ENCODE data around the gene GDPD4. TPM values are rescaled to one million over a fixed set of nuclear protein-coding genes. Genes with fewer than 3 reads are reported as not detected.

GDPD4 gene
- total RNA-seq, 6 donors from 2014 or later: not detected

DNA sequence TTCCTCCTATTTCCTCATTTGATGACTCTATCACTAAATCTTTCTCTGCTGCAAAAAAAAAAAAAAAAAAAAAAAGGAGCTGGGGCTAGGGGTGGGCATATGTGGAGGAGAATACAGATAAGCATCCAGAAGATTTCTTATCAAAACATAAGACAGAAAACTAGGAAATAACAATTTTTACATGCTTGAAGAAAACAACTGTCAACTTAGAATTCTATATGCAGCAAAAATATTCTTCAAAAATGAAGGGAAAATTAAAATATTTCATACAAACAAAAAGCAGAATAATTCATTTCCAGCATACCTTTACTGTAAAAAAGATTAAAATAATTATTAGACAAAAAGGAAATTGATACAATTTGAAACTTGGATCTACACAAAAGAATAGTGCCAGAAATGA, 38.7 kb downstream of the GDPD4 start:
- Histone ChIP-seq H3K4me1 (no peaks in the 10 kb centered on the region), H3K4me3 (no peak overlapping the region), H3K27ac (no peak overlapping the region), H3K9me3 (peaks cover 0 to 11% (median 8%) of the 10 kb centered on the region in 4 donors), H3K27me3 (no peaks in the 10 kb centered on the region), H3K36me3 (no peaks in the 10 kb centered on the region)
- ATAC-seq (ENCODE audit: low FRiP score in 2 of 2) (no peak), DNase-seq (no peak)
- TF ChIP-seq, protein P1, sequence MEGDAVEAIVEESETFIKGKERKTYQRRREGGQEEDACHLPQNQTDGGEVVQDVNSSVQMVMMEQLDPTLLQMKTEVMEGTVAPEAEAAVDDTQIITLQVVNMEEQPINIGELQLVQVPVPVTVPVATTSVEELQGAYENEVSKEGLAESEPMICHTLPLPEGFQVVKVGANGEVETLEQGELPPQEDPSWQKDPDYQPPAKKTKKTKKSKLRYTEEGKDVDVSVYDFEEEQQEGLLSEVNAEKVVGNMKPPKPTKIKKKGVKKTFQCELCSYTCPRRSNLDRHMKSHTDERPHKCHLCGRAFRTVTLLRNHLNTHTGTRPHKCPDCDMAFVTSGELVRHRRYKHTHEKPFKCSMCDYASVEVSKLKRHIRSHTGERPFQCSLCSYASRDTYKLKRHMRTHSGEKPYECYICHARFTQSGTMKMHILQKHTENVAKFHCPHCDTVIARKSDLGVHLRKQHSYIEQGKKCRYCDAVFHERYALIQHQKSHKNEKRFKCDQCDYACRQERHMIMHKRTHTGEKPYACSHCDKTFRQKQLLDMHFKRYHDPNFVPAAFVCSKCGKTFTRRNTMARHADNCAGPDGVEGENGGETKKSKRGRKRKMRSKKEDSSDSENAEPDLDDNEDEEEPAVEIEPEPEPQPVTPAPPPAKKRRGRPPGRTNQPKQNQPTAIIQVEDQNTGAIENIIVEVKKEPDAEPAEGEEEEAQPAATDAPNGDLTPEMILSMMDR (IDR thresholded peaks at IDR 0.05): no peak
- no peak for TF ChIP-seq POLR2A (IDR thresholded peaks at IDR 0.05)

DNA sequence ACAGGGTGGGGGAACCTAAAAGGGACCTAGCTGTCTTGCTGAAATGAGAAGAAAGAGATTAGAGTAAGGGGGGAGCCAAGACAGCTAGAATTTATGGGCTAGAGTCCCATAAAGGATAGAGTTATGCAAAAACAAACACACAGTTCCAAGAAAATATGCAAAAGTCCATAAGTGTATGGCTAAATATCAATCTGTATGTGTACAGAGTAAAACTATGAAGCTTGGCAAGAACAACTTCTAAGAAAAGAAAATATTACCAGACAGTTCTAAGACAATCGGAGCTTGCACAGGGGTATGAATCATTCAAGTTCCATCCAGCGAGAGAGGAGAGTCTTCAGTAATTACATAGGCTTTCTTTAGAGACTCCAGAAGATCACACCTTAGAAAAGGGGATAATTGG, 41.8 kb downstream of the GDPD4 start:
- Histone ChIP-seq H3K4me3 (no peak overlapping the region), H3K27ac (no peak overlapping the region), H3K9me3 (peaks cover 0 to 11% (median 8%) of the 10 kb centered on the region in 4 donors), H3K4me1 (no peaks in the 10 kb centered on the region), H3K27me3 (no peaks in the 10 kb centered on the region), H3K36me3 (no peaks in the 10 kb centered on the region)
- ATAC-seq (ENCODE audit: low FRiP score in 2 of 2): no peak
- WGBS, 2 donors: 71 to 75% methylated on average over 2 of the region's 2 CpGs
- DNase-seq: no peak
- TF ChIP-seq EP300 (IDR thresholded peaks at IDR 0.05) (no peak), POLR2AphosphoS5 (IDR thresholded peaks at IDR 0.05) (no peak), POLR2A (IDR thresholded peaks at IDR 0.05) (no peak)
- TF ChIP-seq, protein P1 (IDR thresholded peaks at IDR 0.05): no peak

DNA sequence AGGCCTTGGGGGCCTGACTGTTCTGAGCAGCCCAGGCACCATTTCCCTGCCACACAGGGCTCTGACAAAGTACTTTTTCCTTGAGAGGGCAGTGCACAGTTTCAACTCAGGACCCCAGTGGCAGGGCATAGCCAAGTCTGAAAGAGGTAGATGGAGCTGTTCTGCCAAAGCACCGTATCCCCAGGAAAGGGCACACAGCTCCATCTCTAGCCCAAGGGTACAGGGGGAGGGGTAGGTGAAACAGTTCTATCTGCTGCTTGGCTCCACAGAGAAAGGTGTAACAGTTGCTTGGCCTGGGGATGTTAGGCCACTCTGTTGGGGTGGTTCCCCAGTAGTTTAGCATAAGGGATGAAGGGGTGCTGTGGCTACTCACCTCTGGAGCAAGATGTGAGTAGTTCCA, 47.8 kb downstream of the GDPD4 start:
- 86 to 100% methylated on average over 1 of the region's 1 CpG for WGBS, 2 donors
- TF ChIP-seq POLR2A (IDR thresholded peaks at IDR 0.05) (no peak), POLR2AphosphoS5 (IDR thresholded peaks at IDR 0.05) (no peak), EP300 (IDR thresholded peaks at IDR 0.05) (no peak)
- TF ChIP-seq, protein P1 (IDR thresholded peaks at IDR 0.05): no peak
- Histone ChIP-seq H3K4me3 (no peak overlapping the region), H3K4me1 (no peaks in the 10 kb centered on the region), H3K27me3 (no peaks in the 10 kb centered on the region), H3K36me3 (no peaks in the 10 kb centered on the region), H3K27ac (no peak overlapping the region), H3K9me3 (no peaks in the 10 kb centered on the region)
- ATAC-seq (ENCODE audit: low FRiP score in 2 of 2) (peak in 1 of 2 donors; percentile 37), DNase-seq (no peak)

DNA sequence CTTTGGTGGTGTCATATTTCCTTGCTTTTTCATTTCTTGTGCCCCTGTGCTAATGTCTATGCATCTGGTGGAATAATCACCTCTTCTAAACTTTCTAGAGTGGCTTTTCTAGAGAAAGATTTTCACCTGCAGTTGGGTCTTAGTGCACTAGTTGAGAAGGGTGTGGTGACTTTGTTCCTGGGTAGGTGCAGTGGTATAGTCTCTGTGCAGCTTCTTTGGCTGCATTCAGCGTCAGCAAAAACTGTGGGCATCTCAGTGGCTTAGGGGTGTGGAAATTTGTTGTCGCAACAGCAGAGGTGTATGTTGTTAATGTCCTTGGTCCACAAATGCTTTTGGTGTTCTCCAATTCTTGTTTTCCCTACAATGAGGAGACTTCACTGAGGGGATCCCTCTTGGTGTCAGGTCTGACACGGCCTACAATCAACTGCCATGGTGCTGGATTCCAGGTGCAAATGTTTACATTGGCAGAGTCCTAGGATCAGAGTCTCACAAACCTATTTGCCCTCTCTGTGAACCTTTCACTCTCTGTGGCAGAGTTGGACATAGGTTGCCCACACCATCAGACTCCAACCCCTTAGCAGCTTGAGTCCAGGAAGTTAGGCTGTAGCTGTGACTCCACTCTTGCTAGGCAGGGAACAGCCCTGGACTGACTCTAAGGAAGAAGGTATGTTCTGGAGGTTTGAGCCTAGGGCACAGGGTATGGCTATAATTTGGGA, 48.8 kb downstream of the GDPD4 start:
- TF ChIP-seq, protein P1 (IDR thresholded peaks at IDR 0.05): no peak
- no peak overlapping the region for H3K4me3 ChIP-seq
- no peaks in the 10 kb centered on the region for H3K27me3 ChIP-seq
- H3K36me3 ChIP-seq: no peaks in the 10 kb centered on the region
- WGBS, 2 donors: 83 to 90% methylated on average over 3 of the region's 3 CpGs
- H3K27ac ChIP-seq: no peak overlapping the region
- H3K9me3 ChIP-seq: no peaks in the 10 kb centered on the region
- no peaks in the 10 kb centered on the region for H3K4me1 ChIP-seq
- DNase-seq: no peak
- peak in 1 of 2 donors; percentile 26 for ATAC-seq (ENCODE audit: low FRiP score in 2 of 2)

Measured in upper lobe of left lung (tissue), 6 donors.